Nephron progenitor cell (in vitro differentiated cells): Measurements from ENCODE around the gene CCDC82.

Experiments
- DNase-seq: peaks from one replicate; pipeline ENCODE4 v3.0.0; 2021
- H3K27ac Mint-ChIP-seq: 2 replicates; pipeline ENCODE4 v1.8.0; 2021; ENCODE audit warnings: mild to moderate bottlenecking, moderate library complexity, mixed read lengths
- H3K27me3 Mint-ChIP-seq: 2 replicates; pipeline ENCODE4 v1.8.0; 2021; ENCODE audit warnings: mild to moderate bottlenecking, low read depth, mixed read lengths; ENCODE audit not compliant: poor library complexity
- H3K36me3 Mint-ChIP-seq: 2 replicates; pipeline ENCODE4 v1.8.0; 2021; ENCODE audit warnings: low read depth, mixed read lengths
- H3K4me1 Mint-ChIP-seq: 2 replicates; pipeline ENCODE4 v1.8.0; 2021; ENCODE audit warnings: mixed read lengths
- H3K4me3 Mint-ChIP-seq: 2 replicates; pipeline ENCODE4 v1.8.0; 2021; ENCODE audit warnings: mild to moderate bottlenecking, moderate library complexity, mixed read lengths
- H3K9me3 Mint-ChIP-seq: 2 replicates; pipeline ENCODE4 v1.8.0; 2021; ENCODE audit warnings: mild to moderate bottlenecking, moderate library complexity, mixed read lengths
- CTCF ChIP-seq: fragments of 200-600 bp; sonication (generic); IDR thresholded peaks from 2 replicates; pipeline ENCODE4 v1.5.0; 2021; ENCODE audit warnings: antibody characterized with exemption

CCDC82 gene

GRCh38 chr11:96322775-96323641, 66.7 kb downstream of the CCDC82 start:
- peaks cover 6% of the 10 kb centered on the region for H3K9me3 Mint-ChIP-seq
- no peak overlapping the region for H3K27ac Mint-ChIP-seq
- peaks cover 69% of the 10 kb centered on the region for H3K36me3 Mint-ChIP-seq
- peaks cover 54% of the 10 kb centered on the region for H3K4me1 Mint-ChIP-seq
- DNase-seq, result no peak
- H3K4me3 Mint-ChIP-seq, result no peak overlapping the region
- no peak for TF ChIP-seq CTCF
- no peaks in the 10 kb centered on the region for H3K27me3 Mint-ChIP-seq

DNA sequence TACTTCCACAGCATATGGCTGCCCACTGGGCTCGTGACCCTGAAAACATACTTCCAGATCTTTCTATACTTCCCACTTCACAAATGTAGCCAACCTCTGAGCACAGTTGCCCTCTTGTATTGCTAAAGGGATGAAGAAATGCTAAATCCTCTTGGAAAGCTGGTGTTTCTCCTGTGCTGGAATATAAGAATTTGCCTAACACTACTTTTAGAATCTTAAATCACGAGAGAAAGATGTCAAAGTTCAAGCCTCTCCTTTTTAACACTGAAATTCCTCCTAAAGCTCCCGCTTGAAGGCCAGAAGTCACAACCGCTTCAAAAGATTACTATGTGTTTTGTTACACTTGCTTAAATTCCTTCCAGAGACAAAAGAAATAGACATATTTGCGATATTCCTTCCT, 68.6 kb downstream of the CCDC82 start:
- Mint-ChIP-seq H3K27me3 (no peaks in the 10 kb centered on the region), H3K27ac (peak overlapping the region; percentile 11), H3K4me3 (no peak overlapping the region), H3K36me3 (peaks cover 79% of the 10 kb centered on the region), H3K9me3 (peaks cover 6% of the 10 kb centered on the region), H3K4me1 (peaks cover 48% of the 10 kb centered on the region)
- DNase-seq, result no peak
- TF ChIP-seq CTCF, result no peak

- TF ChIP-seq CTCF, result no peak
- H3K4me1 Mint-ChIP-seq, result peaks cover 45% of the 10 kb centered on the region
These were observed 69.6 kb downstream of the CCDC82 start for GRCh38 chr11:96319898-96320656.

GRCh38 chr11:96318850-96319249, 70.9 kb downstream of the CCDC82 start:
- H3K27ac Mint-ChIP-seq, result no peak overlapping the region
- H3K9me3 Mint-ChIP-seq, result peaks cover 6% of the 10 kb centered on the region
- DNase-seq, result no peak
- peaks cover 53% of the 10 kb centered on the region for H3K4me1 Mint-ChIP-seq
- no peak for TF ChIP-seq CTCF
- H3K27me3 Mint-ChIP-seq, result no peaks in the 10 kb centered on the region
- peaks cover 60% of the 10 kb centered on the region for H3K36me3 Mint-ChIP-seq
- no peak overlapping the region for H3K4me3 Mint-ChIP-seq

More at GRCh38 chr11:96319898-96320656, 69.6 kb downstream of the CCDC82 start:
- no peak for DNase-seq
- H3K27me3 Mint-ChIP-seq, result no peaks in the 10 kb centered on the region
- H3K4me3 Mint-ChIP-seq, result no peak overlapping the region
- H3K9me3 Mint-ChIP-seq, result peaks cover 6% of the 10 kb centered on the region
- H3K27ac Mint-ChIP-seq, result no peak overlapping the region
- peaks cover 72% of the 10 kb centered on the region for H3K36me3 Mint-ChIP-seq

DNA sequence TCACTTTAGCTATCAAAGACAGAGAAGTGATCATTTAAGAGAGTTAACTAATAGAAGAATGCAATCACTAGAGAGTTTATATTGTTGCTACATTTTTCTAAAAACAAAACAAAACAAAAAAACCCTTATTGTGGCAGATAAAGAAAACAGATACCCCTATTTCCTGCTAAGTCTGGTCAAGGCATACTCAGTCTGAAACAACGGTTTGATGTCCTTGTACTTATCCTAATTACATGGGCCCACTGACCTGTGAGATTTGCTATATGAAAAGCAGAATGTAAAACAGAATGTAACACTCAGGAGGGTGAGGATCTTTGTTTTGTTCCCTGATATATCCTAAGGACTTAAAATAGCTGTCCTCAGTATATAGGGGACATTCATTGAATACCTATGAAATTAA, 71.3 kb downstream of the CCDC82 start:
- no peaks in the 10 kb centered on the region for H3K27me3 Mint-ChIP-seq
- no peak for TF ChIP-seq CTCF
- H3K9me3 Mint-ChIP-seq, result peaks cover 6% of the 10 kb centered on the region
- no peak overlapping the region for H3K4me3 Mint-ChIP-seq
- peaks cover 55% of the 10 kb centered on the region for H3K36me3 Mint-ChIP-seq
- peaks cover 57% of the 10 kb centered on the region for H3K4me1 Mint-ChIP-seq
- DNase-seq, result no peak
- no peak overlapping the region for H3K27ac Mint-ChIP-seq
